HepG2 (cell line): ENCODE data around the gene TCFL5. TPM values are rescaled to one million over a fixed set of nuclear protein-coding genes. Genes with fewer than 3 reads are reported as not detected.

Source experiments
- ATAC-seq: fragments of 200-7000 bp; cut with Tn5 transposase; 3 replicates; pipeline ENCODE4 v1.9.1; 2020; ENCODE audit warnings: mild to moderate bottlenecking, moderate library complexity
- BruUV-seq: library from RNA; stranded (reverse); fragments of 400-500 nt; replicated peaks from 2 replicates; lab custom pipeline; 2021; lab: Mats Ljungman, UMichigan
- CTCF ChIA-PET: fragments of 300-600 bp; formaldehyde crosslinking; extraction: SDS; loops from one replicate; lab custom pipeline; 2021; ENCODE audit warnings: low total read pairs, inconsistent platforms, low intra/inter-chr PET ratio; lab: Yijun Ruan, JAX
- POLR2A ChIA-PET: fragments of 350-600 bp; sonication (Branson Sonifier 250); formaldehyde crosslinking; loops from one replicate; lab custom pipeline; 2020; ENCODE audit warnings: antibody characterized with exemption, inconsistent platforms; lab: Yijun Ruan, JAX
- DNase-seq: peaks from one replicate; pipeline ENCODE4 v3.0.0-alpha.2; 2015; ENCODE audit warnings: low spot score
- FAIRE-seq: peaks from 3 replicates; lab custom pipeline; 2011; peaks lifted over from hg19 to GRCh38; lab: Jason Lieb, UNC
- H2AFZ ChIP-seq: one replicate; pipeline ENCODE4 v1.6.1; 2011; ENCODE audit warnings: low read length, inconsistent platforms
- H3K27ac ChIP-seq: fragments of 300-600 bp; 3 replicates; pipeline ENCODE4 v1.8.0; 2011; ENCODE audit warnings: mixed run types, mild to moderate bottlenecking, mixed read lengths, low read length, inconsistent platforms; ENCODE audit not compliant: insufficient read depth; ENCODE audit errors: extremely low read length
- H3K27me3 ChIP-seq, 2 experiments: fragments of 200-600 bp in 1 of 2; 2 replicates in 1 of 2; 3 replicates in 1 of 2; pipeline versions ENCODE4 v1.6.0 to v1.8.0; 2011; ENCODE audit warnings: low read length in 2 of 2, mild to moderate bottlenecking in 2 of 2, moderate library complexity in 2 of 2, inconsistent platforms in 1 of 2; ENCODE audit not compliant: insufficient read depth in 2 of 2, control insufficient read depth in 1 of 2
- H3K36me3 ChIP-seq, 2 experiments: fragments of 200-600 bp in 1 of 2; replicated peaks in 1 of 2; 2 replicates in 1 of 2; 3 replicates in 1 of 2; pipeline versions ENCODE4 v1.5.1 to v1.8.0; 2011; ENCODE audit warnings: low read length in 2 of 2, inconsistent platforms in 1 of 2; ENCODE audit not compliant: insufficient read depth in 2 of 2, control insufficient read depth in 1 of 2
- H3K4me1 ChIP-seq: 2 replicates; pipeline ENCODE4 v1.5.1; 2012; ENCODE audit warnings: low read length, inconsistent platforms; ENCODE audit not compliant: insufficient read depth
- H3K4me2 ChIP-seq: 2 replicates; pipeline ENCODE4 v1.6.0; 2011; ENCODE audit warnings: low read depth, low read length, inconsistent platforms
- H3K4me3 ChIP-seq, 3 experiments: fragments of 200-600 bp in 1 of 3; sonication (generic), shearing (Covaris generic) in 1 of 3; replicated peaks in 1 of 3; 2 replicates each; pipeline ENCODE4 v1.5.1; 2011 to 2016; ENCODE audit warnings: low read length in 3 of 3, inconsistent platforms in 2 of 3, low read depth in 2 of 3, mild to moderate bottlenecking in 2 of 3, control low read depth in 1 of 3, mixed read lengths in 1 of 3; ENCODE audit not compliant: insufficient read depth in 1 of 3
- H3K79me2 ChIP-seq: one replicate; pipeline ENCODE4 v1.6.1; 2011; ENCODE audit warnings: low read length, inconsistent platforms; ENCODE audit not compliant: insufficient read depth
- H3K9ac ChIP-seq: 2 replicates; pipeline ENCODE4 v1.6.0; 2011; ENCODE audit warnings: mild to moderate bottlenecking, low read depth, low read length, inconsistent platforms; ENCODE audit not compliant: insufficient read depth
- H3K9me3 ChIP-seq: 2 replicates; pipeline ENCODE4 v1.5.1; 2012; ENCODE audit warnings: mild to moderate bottlenecking, low read length
- H4K20me1 ChIP-seq: 2 replicates; pipeline ENCODE4 v1.6.0; 2011; ENCODE audit warnings: inconsistent platforms, mild to moderate bottlenecking, low read length, moderate library complexity; ENCODE audit not compliant: insufficient read depth
- AGO2 ChIP-seq: fragments of 200-400 bp; formaldehyde crosslinking; optimal IDR thresholded peaks from 2 replicates; pipeline ENCODE3; 2017; ENCODE audit warnings: mild to moderate bottlenecking, low read depth, low read length, moderate library complexity
- GATAD2A ChIP-seq: IDR thresholded peaks from 2 replicates; pipeline ENCODE4 v1.6.1; 2016
- HIVEP1 ChIP-seq: sonication (generic); formaldehyde crosslinking; IDR thresholded peaks from 2 replicates; pipeline ENCODE4 v1.4.0; 2020; ENCODE audit warnings: mild to moderate bottlenecking, missing genetic modification reagents
- HMGA1 ChIP-seq: sonication (generic); formaldehyde crosslinking; conservative IDR thresholded peaks from 2 replicates; pipeline ENCODE4 v1.4.0; 2020; ENCODE audit warnings: missing genetic modification reagents
- HOMEZ ChIP-seq: IDR thresholded peaks from 2 replicates; pipeline ENCODE4 v1.6.1; 2016; ENCODE audit warnings: low read depth
- KLF12 ChIP-seq: sonication (generic); formaldehyde crosslinking; IDR thresholded peaks from 2 replicates; pipeline ENCODE4 v1.4.0; 2020; ENCODE audit warnings: missing genetic modification reagents, borderline replicate concordance
- KLF9 ChIP-seq: IDR thresholded peaks from 2 replicates; pipeline ENCODE4 v1.6.1; 2016; ENCODE audit warnings: low read depth
- SIX4 ChIP-seq: sonication (generic); formaldehyde crosslinking; IDR thresholded peaks from 2 replicates; pipeline ENCODE4 v1.4.0; 2020; ENCODE audit warnings: missing genetic modification reagents
- SMAD9 ChIP-seq: sonication (generic); formaldehyde crosslinking; IDR thresholded peaks from 2 replicates; pipeline ENCODE4 v1.5.1; 2020; ENCODE audit warnings: mild to moderate bottlenecking, missing genetic modification reagents
- SMC3 ChIP-seq: IDR thresholded peaks from 2 replicates; pipeline ENCODE4 v1.6.1; 2011; ENCODE audit warnings: low read length, improper control_type of control experiment
- SPEN ChIP-seq: sonication (generic); formaldehyde crosslinking; IDR thresholded peaks from 2 replicates; pipeline ENCODE4 v1.5.1; 2020; ENCODE audit warnings: low read depth, mild to moderate bottlenecking, missing genetic modification reagents
- TAF1 ChIP-seq: sonication (generic); formaldehyde crosslinking; IDR thresholded peaks from 2 replicates; pipeline ENCODE4 v1.4.0; 2020; ENCODE audit warnings: missing genetic modification reagents
- ZFP62 ChIP-seq: sonication (generic); formaldehyde crosslinking; IDR thresholded peaks from 2 replicates; pipeline ENCODE4 v1.4.0; 2020; ENCODE audit warnings: missing genetic modification reagents
- ZNF644 ChIP-seq: IDR thresholded peaks from 2 replicates; pipeline ENCODE4 v1.6.1; 2016; ENCODE audit warnings: low read depth
- ZSCAN25 ChIP-seq: sonication (generic); formaldehyde crosslinking; IDR thresholded peaks from 2 replicates; pipeline ENCODE4 v1.8.0; 2022; ENCODE audit warnings: mild to moderate bottlenecking, missing genetic modification reagents
- WGBS: methylation state at CpG from one replicate; pipeline ENCODE4 v1.1.6; 2017; ENCODE audit warnings: low lambda C conversion rate; 5-methylcytosine and 5-hydroxymethylcytosine counted together
- in situ Hi-C: cut with HindIII; loops from 2 replicates; pipeline ENCODE4 v1.10.0; 2017; ENCODE audit warnings: low pct_unique_long_range_greater_than_20kb; ENCODE audit not compliant: extremely low pct_ligation_motif_present
- intact Hi-C: fragments of 100-400 bp; cut with micrococcal nuclease; formaldehyde crosslinking; loops from one replicate; pipeline ENCODE4 v1.10.0; 2022; ENCODE audit not compliant: unreplicated experiment
- polyA plus RNA-seq, 8 experiments: library from polyadenylated mRNA; depleted of rRNA in 3 of 8; stranded (reverse) in 7 of 8; unstranded in 1 of 8; fragments of >200 nt; fragmentation: Illumina TruSeq in 4 of 8; extraction: Trizol in 4 of 8; gene quantifications; 2 replicates each; pipeline versions ENCODE4 v1.2.1 to v1.2.3, GENCODE V29; 2011 to 2016; ENCODE audit warnings: low read depth in 4 of 8, missing spikeins in 1 of 8, mixed read lengths in 1 of 8; ENCODE audit not compliant: insufficient read depth in 1 of 8
- total RNA-seq, 5 experiments: library from RNA; depleted of rRNA; stranded (reverse); fragments of >200 nt; fragmentation: Illumina TruSeq; extraction: Trizol; gene quantifications; 2 replicates each; pipeline ENCODE4 v1.2.3, GENCODE V29; 2016; ENCODE audit warnings: low read depth in 1 of 5
- TF ChIP-seq, protein P1 (sequence below): sonication (generic); formaldehyde crosslinking; IDR thresholded peaks from 2 replicates; pipeline ENCODE4 v1.4.0; 2020; ENCODE audit warnings: missing genetic modification reagents, borderline replicate concordance

TCFL5 gene
- total and polyA plus RNA-seq, 2 of the 13 experiments (the other 11 are each of a cell fraction or from before 2014, with no cell fraction given), result 14.8 to 20.0 TPM

DNA sequence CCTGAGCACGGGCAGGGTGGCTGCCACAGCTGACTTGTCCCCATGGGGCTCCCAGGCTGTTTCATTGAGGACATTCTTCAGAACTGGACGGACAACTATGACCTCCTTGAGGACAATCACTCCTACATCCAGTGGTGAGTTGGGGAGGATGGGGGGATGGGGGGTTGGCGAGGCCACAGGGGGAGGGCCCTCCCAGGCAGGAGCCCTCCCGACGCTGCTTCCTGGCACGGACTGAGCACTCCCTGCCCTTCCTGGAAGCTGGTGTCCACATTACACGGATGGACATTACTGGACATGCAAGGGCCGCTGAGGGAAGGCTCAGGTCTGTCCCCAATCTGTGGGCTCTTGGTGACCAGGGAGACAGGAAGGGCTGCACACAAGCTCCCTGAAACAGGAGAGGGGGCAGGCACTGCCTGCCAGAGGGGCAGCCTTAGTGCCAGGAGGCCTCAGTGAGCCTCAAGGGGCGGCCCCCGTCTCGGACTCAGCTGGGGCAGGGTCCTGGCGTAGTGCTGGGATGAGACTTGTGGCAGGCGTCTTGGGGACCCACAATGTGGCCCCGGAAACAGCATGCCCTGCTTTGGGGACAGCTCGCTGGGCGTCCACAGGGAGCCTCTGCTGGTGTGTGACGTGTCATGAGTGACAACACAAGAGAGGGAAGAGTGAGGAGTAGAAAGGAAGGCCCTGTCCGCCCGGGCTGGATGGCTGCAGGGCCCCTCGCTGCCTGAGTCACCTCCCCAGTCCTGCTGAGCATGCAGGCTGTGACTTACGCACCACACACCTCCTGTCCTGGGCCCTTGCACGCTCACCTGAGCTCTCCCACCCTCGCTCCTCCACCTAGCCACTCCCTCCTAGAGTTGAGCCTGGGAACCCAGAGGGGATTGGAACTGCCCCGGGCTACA, 51.8 kb downstream of the TCFL5 start (continued):
- TF ChIP-seq GATAD2A, result no peak
- no peak for TF ChIP-seq HMGA1 (CRISPR knock-in tag)
- TF ChIP-seq AGO2, result peak; percentile 87
- 0 out of 2 replicates have a peak, but pooled peaks have one; percentile 29 for TF ChIP-seq HIVEP1
- TF ChIP-seq TAF1 (CRISPR knock-in tag), result no peak
- no peak for TF ChIP-seq KLF9

DNA sequence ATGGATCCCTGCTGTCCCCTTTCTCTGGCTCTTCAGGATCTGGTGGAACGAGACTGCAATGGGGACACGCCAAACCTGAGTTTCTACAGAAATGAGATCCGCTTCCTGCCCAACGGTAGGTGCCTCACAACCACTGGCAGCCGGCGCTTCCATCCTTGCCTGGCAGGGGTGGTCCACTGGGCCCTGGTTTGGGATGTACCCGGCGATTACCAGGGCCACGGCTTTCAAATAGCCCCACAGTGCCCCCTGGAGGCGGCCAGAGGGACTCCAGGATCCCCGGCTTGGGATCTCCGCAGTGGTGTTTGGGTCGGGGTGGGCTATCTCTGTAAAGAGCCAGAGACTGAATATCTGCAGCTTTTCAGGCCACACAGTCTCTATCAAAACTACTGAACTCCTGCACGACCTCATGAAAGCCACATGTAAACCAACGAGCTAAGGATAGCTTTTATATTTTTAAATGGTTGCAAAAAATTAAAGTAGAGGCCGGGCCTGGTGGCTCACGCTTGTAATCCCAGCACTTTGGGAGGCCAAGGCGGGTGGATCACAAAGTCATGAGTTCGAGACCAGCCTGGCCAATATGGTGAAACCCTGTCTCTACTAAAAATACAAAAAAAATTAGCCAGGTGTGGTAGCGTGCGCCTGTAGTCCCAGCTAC, 53.3 kb downstream of the TCFL5 start:
- H3K27ac ChIP-seq, result no peak overlapping the region
- H3K79me2 ChIP-seq, result peaks cover 24% of the 10 kb centered on the region
- peaks cover 15% of the 10 kb centered on the region; the same call in 1 of the 2 replicates for H4K20me1 ChIP-seq
- H3K9ac ChIP-seq, result no peak overlapping the region
- intact Hi-C loops, result loop anchor here (5.0 kb wide), 1 partner anchor 186 kb away; no protein-coding TSS in a partner anchor
- no peak overlapping the region for H2AFZ ChIP-seq
- ATAC-seq (peak; percentile 18), DNase-seq (peak; percentile 66), FAIRE-seq (peak; percentile 48)
- H3K36me3 ChIP-seq, result peaks cover 45 to 62% of the 10 kb centered on the region in 2 experiments
- no TSS peak for BruUV-seq
- peaks cover 38% of the 10 kb centered on the region for H3K4me1 ChIP-seq
- no peaks in the 10 kb centered on the region for H3K27me3 ChIP-seq
- 74% methylated on average over 16 of the region's 21 CpGs for WGBS
- ChIA-PET POLR2A (interaction anchor here (0.9 to 6.6 kb wide), 4 partner anchors 10 to 29 kb away, joined by 3 to 110 read pairs (median 10); partner anchors contain the start of gene MRGBP), CTCF (interaction anchor here (0.7 to 2.1 kb wide), 7 partner anchors 8 to 184 kb away, joined by 3 to 25 read pairs (median 5); no protein-coding TSS in a partner anchor)
- no peak overlapping the region for H3K4me2 ChIP-seq
- in situ Hi-C loops, result no loop called here
- H3K4me3 ChIP-seq, result no peak overlapping the region
- H3K9me3 ChIP-seq, result no peaks in the 10 kb centered on the region
- TF ChIP-seq HOMEZ (CRISPR knock-in tag) (no peak), SMAD9 (CRISPR knock-in tag) (no peak), SMC3 (peak; percentile 69; the same call in 1 of the 2 replicates), ZNF644 (no peak), ZSCAN25 (CRISPR knock-in tag) (no peak), SIX4 (CRISPR knock-in tag) (no peak), SPEN (CRISPR knock-in tag) (0 out of 2 replicates have a peak, but pooled peaks have one; percentile 13), ZFP62 (CRISPR knock-in tag) (no peak), KLF12 (CRISPR knock-in tag) (no peak)
- TF ChIP-seq, protein P1, sequence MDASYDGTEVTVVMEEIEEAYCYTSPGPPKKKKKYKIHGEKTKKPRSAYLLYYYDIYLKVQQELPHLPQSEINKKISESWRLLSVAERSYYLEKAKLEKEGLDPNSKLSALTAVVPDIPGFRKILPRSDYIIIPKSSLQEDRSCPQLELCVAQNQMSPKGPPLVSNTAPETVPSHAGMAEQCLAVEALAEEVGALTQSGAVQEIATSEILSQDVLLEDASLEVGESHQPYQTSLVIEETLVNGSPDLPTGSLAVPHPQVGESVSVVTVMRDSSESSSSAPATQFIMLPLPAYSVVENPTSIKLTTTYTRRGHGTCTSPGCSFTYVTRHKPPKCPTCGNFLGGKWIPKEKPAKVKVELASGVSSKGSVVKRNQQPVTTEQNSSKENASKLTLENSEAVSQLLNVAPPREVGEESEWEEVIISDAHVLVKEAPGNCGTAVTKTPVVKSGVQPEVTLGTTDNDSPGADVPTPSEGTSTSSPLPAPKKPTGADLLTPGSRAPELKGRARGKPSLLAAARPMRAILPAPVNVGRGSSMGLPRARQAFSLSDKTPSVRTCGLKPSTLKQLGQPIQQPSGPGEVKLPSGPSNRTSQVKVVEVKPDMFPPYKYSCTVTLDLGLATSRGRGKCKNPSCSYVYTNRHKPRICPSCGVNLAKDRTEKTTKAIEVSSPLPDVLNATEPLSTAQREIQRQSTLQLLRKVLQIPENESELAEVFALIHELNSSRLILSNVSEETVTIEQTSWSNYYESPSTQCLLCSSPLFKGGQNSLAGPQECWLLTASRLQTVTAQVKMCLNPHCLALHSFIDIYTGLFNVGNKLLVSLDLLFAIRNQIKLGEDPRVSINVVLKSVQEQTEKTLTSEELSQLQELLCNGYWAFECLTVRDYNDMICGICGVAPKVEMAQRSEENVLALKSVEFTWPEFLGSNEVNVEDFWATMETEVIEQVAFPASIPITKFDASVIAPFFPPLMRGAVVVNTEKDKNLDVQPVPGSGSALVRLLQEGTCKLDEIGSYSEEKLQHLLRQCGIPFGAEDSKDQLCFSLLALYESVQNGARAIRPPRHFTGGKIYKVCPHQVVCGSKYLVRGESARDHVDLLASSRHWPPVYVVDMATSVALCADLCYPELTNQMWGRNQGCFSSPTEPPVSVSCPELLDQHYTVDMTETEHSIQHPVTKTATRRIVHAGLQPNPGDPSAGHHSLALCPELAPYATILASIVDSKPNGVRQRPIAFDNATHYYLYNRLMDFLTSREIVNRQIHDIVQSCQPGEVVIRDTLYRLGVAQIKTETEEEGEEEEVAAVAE (CRISPR knock-in tag), result no peak
